HG03342 (cell line): ENCODE results near the gene IFI6.
"Not testable (repeated sequence)": the region's sequence is repeated elsewhere in the genome, so short reads cannot be mapped to it uniquely, and the experiment has no call there.

Experiments
- ATAC-seq: cut with Tn5 transposase; IDR thresholded peaks from one replicate; pipeline ENCODE4 v1.9.1; 2021; ENCODE audit warnings: mild to moderate bottlenecking, moderate library complexity; ENCODE audit not compliant: unreplicated experiment

The IFI6 gene, protein sequence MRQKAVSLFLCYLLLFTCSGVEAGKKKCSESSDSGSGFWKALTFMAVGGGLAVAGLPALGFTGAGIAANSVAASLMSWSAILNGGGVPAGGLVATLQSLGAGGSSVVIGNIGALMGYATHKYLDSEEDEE

GRCh38 chr1:27671964-27672749 lies at the start of gene IFI6:
TSS of gene IFI6 (minus strand) at chr1:27672192. CDS start at chr1:27669314, 2,878 bp downstream.
- peak; percentile 82 for ATAC-seq

DNA sequence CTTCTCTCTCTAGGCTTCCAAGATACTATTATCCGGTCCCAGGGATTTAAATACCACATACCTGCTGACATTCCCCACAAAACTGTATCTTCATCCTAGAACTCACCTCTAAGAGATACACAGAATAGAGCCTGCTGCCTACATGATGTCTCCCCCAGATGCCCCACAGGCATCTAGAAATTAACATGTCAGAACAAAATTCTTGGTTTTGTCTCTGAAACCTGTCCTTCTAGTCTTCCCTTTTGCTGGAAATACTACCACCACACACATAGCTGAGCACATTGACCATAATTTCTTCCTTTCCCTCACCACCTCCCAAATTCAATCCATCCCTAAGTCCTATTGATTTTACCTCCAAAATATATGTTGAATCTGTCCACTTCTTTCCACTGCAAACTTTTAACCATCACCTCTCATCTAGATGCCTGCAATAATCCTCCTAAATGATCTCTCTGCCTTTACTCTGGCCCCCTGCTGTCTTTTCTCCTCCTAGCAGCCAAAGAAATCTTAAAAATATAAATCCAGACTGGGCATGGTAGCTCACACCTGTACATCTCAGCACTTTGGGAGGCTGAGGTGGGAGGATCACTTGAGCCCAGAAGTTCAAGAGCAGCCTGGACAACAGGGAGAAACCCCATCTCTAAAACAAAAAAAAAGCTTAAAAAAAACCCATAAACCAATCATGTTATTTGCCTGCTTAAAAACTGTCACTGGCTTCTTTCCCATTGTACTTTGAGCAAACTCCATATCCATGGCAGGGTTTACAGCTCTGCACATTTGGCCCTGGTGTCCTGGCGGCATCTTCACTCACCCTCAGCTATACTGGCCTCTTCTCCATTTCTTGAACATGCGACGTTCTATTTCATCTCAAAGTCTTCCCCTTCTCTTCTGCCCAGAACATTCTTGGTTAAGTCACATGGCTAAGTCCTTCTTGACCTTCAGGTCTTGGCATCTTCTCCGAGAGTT lies 47.6 kb upstream of the IFI6 start:
- ATAC-seq, result no peak

GRCh38 chr1:27716262-27716895 lies 44.4 kb upstream of the IFI6 start:
- ATAC-seq, result no peak

DNA sequence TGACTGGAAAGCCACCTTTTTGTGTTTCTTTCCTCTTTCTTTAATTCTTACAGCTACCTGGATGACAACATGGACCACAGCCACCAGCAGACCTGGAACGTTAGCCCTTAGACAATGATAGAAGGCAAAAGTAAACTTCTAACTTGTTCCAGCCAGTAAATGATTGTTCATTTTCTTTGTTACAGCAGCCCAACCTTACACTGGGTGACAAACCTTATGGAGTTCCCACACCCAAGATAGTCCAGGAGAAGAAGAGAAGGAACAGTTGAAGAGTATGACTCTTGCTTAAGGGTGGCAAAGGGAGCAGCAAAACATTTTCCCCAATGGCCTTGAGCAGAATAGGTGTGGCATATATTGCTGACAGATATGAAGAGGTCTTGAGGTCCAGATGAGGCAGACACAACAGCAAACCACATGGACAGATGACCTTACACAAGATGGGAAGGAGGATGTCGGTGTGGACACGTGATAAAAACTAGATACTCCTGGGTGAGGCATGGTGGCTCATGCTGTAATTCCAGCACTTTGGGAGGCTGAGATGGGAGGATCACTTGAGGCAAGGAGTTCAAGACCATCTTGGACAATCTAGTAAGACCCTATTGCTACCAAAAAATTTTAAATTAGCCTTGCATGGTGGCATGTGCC lies 42.0 kb upstream of the IFI6 start:
- no peak for ATAC-seq

- ATAC-seq, result no peak
These were observed 41.2 kb upstream of the IFI6 start for GRCh38 chr1:27713139-27713725.

GRCh38 chr1:27710574-27710973 lies 38.6 kb upstream of the IFI6 start:
- ATAC-seq, result no peak

GRCh38 chr1:27705545-27705944 lies 33.6 kb upstream of the IFI6 start:
- ATAC-seq, result no peak

DNA sequence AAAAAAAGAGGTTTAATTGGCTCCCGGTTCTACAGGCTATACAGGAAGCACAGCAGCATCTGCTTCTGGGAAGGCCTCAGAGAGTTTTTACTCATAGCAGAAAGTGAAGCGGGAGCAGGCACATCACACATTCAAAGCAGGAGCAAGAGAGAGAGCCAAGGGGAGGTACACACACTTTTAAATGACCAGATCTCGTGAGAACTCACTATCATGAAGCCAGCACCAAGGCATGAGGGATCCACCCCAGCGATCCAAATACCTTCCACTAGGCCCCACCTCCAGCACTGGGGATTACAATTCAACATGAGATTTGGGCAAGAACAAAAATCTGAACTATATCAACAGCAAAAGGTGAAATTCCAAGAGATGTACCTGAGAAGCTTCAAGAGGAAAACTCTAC lies 33.0 kb upstream of the IFI6 start:
- ATAC-seq, result no peak

- not testable (repeated sequence) for ATAC-seq
These were observed 24.8 kb upstream of the IFI6 start for GRCh38 chr1:27696835-27697234.

DNA sequence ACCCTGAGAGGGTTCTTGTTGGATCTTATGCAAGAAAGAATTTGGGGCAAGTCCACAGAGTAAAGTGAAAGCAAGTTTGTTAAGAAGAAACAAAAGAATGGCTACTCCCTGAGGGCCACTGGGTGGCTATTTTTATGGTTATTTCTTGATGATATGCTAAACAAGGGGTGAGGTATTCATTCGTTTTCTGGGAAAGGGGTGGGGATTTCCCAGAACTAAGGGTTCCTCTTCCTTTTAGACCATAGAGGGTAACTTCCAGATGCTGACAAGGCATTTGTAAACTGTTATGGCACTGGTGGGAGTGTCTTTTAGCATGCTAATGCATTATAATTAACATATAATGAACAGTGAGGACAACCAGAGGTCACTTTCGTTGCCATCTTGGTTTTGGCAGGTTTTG lies 18.2 kb upstream of the IFI6 start:
- no peak for ATAC-seq

DNA sequence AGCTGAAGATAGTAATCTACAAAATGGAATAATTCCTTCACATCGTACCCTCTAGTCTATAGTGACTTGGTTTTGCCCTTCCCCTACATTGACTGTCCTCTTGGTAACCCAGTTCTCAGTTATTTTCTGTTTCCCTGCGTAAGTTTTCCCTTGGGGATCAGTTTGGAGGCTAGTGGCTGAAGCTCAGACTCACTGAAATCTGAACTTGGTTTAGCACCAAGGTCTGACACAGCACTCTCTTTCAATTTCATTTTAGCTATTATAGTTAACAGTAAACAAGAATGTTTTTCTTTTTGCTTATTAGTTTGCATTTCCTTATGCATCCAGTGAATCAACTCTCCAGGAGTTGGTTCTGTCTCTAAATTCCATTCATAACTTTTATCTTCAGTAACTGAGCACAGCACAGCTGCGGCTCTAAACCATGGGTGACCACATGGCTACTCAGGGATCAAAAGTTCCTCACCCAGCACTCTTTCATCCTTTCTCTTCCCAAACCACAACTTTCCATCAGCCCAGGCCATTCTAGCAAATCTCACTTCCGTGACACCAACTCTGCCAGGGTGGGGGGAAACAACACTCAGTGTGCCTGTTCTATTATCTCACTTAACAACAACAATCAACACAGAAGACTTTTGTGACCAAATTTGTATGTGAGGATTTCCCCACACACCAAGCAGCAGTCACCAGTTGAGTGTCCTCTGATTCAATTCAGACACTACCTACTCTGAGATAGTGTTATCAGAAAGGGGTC lies 17.6 kb upstream of the IFI6 start:
- peak; percentile 68 for ATAC-seq

- no peak for ATAC-seq
These were observed 15.9 kb upstream of the IFI6 start for GRCh38 chr1:27687906-27688305.

- no peak for ATAC-seq
These were observed 14.4 kb upstream of the IFI6 start for GRCh38 chr1:27686223-27686990.

GRCh38 chr1:27684176-27684575 lies 12.2 kb upstream of the IFI6 start:
- no peak for ATAC-seq

GRCh38 chr1:27682351-27682944 lies 10.5 kb upstream of the IFI6 start:
- no peak for ATAC-seq

- not testable (repeated sequence) for ATAC-seq
These were observed 9.6 kb upstream of the IFI6 start for GRCh38 chr1:27681580-27681979.

DNA sequence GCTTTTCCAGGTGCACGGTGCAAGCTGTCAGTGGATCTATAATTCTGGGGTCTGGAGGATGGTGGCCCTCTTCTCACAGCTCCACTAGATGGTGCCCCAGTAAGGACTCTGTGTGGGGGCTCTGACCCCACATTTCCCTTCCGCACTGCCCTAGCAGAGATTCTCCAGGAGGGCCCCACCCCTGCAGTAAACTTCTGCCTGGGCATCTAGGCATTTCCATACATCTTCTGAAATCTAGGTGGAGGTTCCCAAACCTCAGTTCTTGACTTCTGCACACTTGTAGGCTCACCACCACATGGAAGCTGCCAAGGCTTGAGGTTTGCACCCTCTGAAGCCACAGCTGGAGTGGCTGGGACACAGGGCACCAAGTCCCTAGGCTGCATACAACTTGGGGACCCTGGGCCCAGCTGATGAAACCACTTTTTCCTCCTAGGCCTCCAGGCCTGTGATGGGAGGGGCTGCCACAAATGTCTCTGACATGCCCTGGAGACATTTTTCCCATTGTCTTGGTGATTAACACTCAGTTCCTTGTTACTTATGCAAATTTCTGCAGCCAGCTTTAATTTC lies 8.3 kb upstream of the IFI6 start:
- ATAC-seq, result not testable (repeated sequence)

GRCh38 chr1:27678747-27679146 lies 6.8 kb upstream of the IFI6 start:
- ATAC-seq, result no peak
